Skeletal muscle satellite cell (primary cell): ENCODE results near the gene ARF3.

Experiments
- H3K27me3 ChIP-seq: 2 replicates; pipeline ENCODE4 v1.7.0; 2013; ENCODE audit warnings: low read length; ENCODE audit not compliant: control insufficient read depth, insufficient read depth
- H3K36me3 ChIP-seq: 2 replicates; pipeline ENCODE4 v1.7.0; 2013; ENCODE audit warnings: mild to moderate bottlenecking, control low read depth, low read length; ENCODE audit not compliant: insufficient read depth
- H3K4me1 ChIP-seq: 2 replicates; pipeline ENCODE4 v1.7.0; 2013; ENCODE audit warnings: low read length; ENCODE audit not compliant: control insufficient read depth, insufficient read depth
- H3K4me2 ChIP-seq: 2 replicates; pipeline ENCODE4 v1.7.0; 2013; ENCODE audit warnings: mild to moderate bottlenecking, low read length
- H3K4me3 ChIP-seq: 2 replicates; pipeline ENCODE4 v1.7.0; 2013; ENCODE audit warnings: low read length
- H3K9ac ChIP-seq: 2 replicates; pipeline ENCODE4 v1.7.0; 2013; ENCODE audit warnings: mild to moderate bottlenecking, low read depth, low read length, moderate library complexity
- H3K9me3 ChIP-seq: replicated peaks from 2 replicates; pipeline ENCODE4 v1.7.0; 2013; ENCODE audit warnings: mild to moderate bottlenecking, control low read depth, low read length

The ARF3 gene

GRCh38 chr12:48936379-48936979 lies 20.8 kb downstream of the ARF3 start:
- Histone ChIP-seq H3K9ac (no peak overlapping the region), H3K4me1 (peaks cover 3% of the 10 kb centered on the region), H3K4me3 (no peak overlapping the region), H3K9me3 (no peaks in the 10 kb centered on the region), H3K36me3 (peaks cover 67% of the 10 kb centered on the region), H3K27me3 (no peaks in the 10 kb centered on the region), H3K4me2 (no peak overlapping the region)

- no peak overlapping the region for H3K4me3 ChIP-seq
- no peak overlapping the region for H3K9ac ChIP-seq
- no peaks in the 10 kb centered on the region for H3K27me3 ChIP-seq
- peaks cover 67% of the 10 kb centered on the region for H3K36me3 ChIP-seq
- H3K4me2 ChIP-seq = no peak overlapping the region
- H3K9me3 ChIP-seq = no peaks in the 10 kb centered on the region
- no peaks in the 10 kb centered on the region for H3K4me1 ChIP-seq
These were observed 23.0 kb downstream of the ARF3 start for GRCh38 chr12:48934312-48934706.

- H3K4me1 ChIP-seq = no peaks in the 10 kb centered on the region
These were observed 23.5 kb downstream of the ARF3 start for GRCh38 chr12:48933664-48934311.

GRCh38 chr12:48932878-48933277 lies 24.4 kb downstream of the ARF3 start:
- Histone ChIP-seq H3K4me2 (no peak overlapping the region), H3K9ac (no peak overlapping the region), H3K27me3 (no peaks in the 10 kb centered on the region), H3K9me3 (no peaks in the 10 kb centered on the region), H3K4me3 (no peak overlapping the region), H3K4me1 (no peaks in the 10 kb centered on the region), H3K36me3 (peaks cover 62% of the 10 kb centered on the region)

More at GRCh38 chr12:48933664-48934311, 23.5 kb downstream of the ARF3 start:
- no peak overlapping the region for H3K4me3 ChIP-seq
- H3K9ac ChIP-seq = no peak overlapping the region
- no peaks in the 10 kb centered on the region for H3K9me3 ChIP-seq
- H3K27me3 ChIP-seq = no peaks in the 10 kb centered on the region
- no peak overlapping the region for H3K4me2 ChIP-seq
- peaks cover 64% of the 10 kb centered on the region for H3K36me3 ChIP-seq

GRCh38 chr12:48930475-48930874 lies 26.8 kb downstream of the ARF3 start:
- H3K4me3 ChIP-seq = no peak overlapping the region
- peaks cover 5% of the 10 kb centered on the region for H3K4me1 ChIP-seq
- H3K9me3 ChIP-seq = no peaks in the 10 kb centered on the region
- H3K9ac ChIP-seq = no peak overlapping the region
- H3K4me2 ChIP-seq = no peak overlapping the region
- H3K27me3 ChIP-seq = no peaks in the 10 kb centered on the region
- peaks cover 56% of the 10 kb centered on the region for H3K36me3 ChIP-seq

- Histone ChIP-seq H3K4me2 (no peak overlapping the region), H3K9ac (no peak overlapping the region), H3K4me3 (no peak overlapping the region), H3K27me3 (no peaks in the 10 kb centered on the region), H3K4me1 (peaks cover 8% of the 10 kb centered on the region), H3K9me3 (no peaks in the 10 kb centered on the region), H3K36me3 (peaks cover 53% of the 10 kb centered on the region)
These were observed 27.7 kb downstream of the ARF3 start for GRCh38 chr12:48929551-48929950.

- no peaks in the 10 kb centered on the region for H3K9me3 ChIP-seq
- no peak overlapping the region for H3K4me2 ChIP-seq
- H3K4me3 ChIP-seq = no peak overlapping the region
- peaks cover 13% of the 10 kb centered on the region for H3K4me1 ChIP-seq
- H3K27me3 ChIP-seq = no peaks in the 10 kb centered on the region
- H3K9ac ChIP-seq = no peak overlapping the region
- peaks cover 51% of the 10 kb centered on the region for H3K36me3 ChIP-seq
These were observed 30.0 kb downstream of the ARF3 start for GRCh38 chr12:48927261-48927660.

- peak within 1 kb of the TSS; percentile 100 for H3K4me2 ChIP-seq
These were observed 31.8 kb downstream of the ARF3 start, which contains the start of gene FKBP11 for GRCh38 chr12:48925304-48926011. Gene FKBP11, minus strand, starts transcription at chr12:48925492. Its CDS starts 64 bp downstream, at chr12:48925428.

GRCh38 chr12:48924617-48925303 lies 32.5 kb downstream of the ARF3 start:
- Histone ChIP-seq H3K36me3 (peaks cover 44% of the 10 kb centered on the region), H3K9ac (peak overlapping the region; percentile 92), H3K4me2 (peak overlapping the region; percentile 100), H3K9me3 (no peaks in the 10 kb centered on the region), H3K4me1 (peaks cover 13% of the 10 kb centered on the region), H3K27me3 (no peaks in the 10 kb centered on the region), H3K4me3 (peak overlapping the region; percentile 99)

More at GRCh38 chr12:48925304-48926011, 31.8 kb downstream of the ARF3 start, which contains the start of gene FKBP11:
- Histone ChIP-seq H3K36me3 (peaks cover 50% of the 10 kb centered on the region), H3K9me3 (no peaks in the 10 kb centered on the region), H3K4me3 (peak within 1 kb of the TSS; percentile 99), H3K4me1 (peaks cover 13% of the 10 kb centered on the region), H3K9ac (peak within 1 kb of the TSS; percentile 92), H3K27me3 (no peaks in the 10 kb centered on the region)

- Histone ChIP-seq H3K4me3 (no peak overlapping the region), H3K36me3 (peaks cover 38% of the 10 kb centered on the region), H3K4me2 (no peak overlapping the region), H3K27me3 (no peaks in the 10 kb centered on the region), H3K4me1 (peaks cover 13% of the 10 kb centered on the region), H3K9me3 (no peaks in the 10 kb centered on the region), H3K9ac (no peak overlapping the region)
These were observed 34.2 kb downstream of the ARF3 start for GRCh38 chr12:48923117-48923516.

- no peaks in the 10 kb centered on the region for H3K27me3 ChIP-seq
- H3K4me3 ChIP-seq = no peak overlapping the region
- peaks cover 13% of the 10 kb centered on the region for H3K36me3 ChIP-seq
- no peak overlapping the region for H3K4me2 ChIP-seq
- no peaks in the 10 kb centered on the region for H3K9me3 ChIP-seq
- no peaks in the 10 kb centered on the region for H3K4me1 ChIP-seq
- H3K9ac ChIP-seq = no peak overlapping the region
These were observed 39.3 kb downstream of the ARF3 start for GRCh38 chr12:48917857-48918537.
